Transverse colon (tissue), 4 donors: ENCODE measurements around the gene ANO3.

Experiments used
- CTCF ChIP-seq, 5 experiments: fragments of 200-600 bp in 3 of 5; fragments of 450-650 bp in 2 of 5; sonication (generic) in 3 of 5; IDR thresholded peaks; 1 replicate in 2 of 5; 2 replicates in 3 of 5; pipeline ENCODE4 v1.5.1; 2016 to 2017; ENCODE audit warnings: antibody characterized with exemption in 5 of 5, inconsistent platforms in 3 of 5, mild to moderate bottlenecking in 2 of 5, moderate library complexity in 1 of 5
- EP300 ChIP-seq: sonication (generic); formaldehyde crosslinking; IDR thresholded peaks from one replicate; pipeline ENCODE4 v1.6.1; 2017; ENCODE audit warnings: antibody characterized with exemption, low read depth
- POLR2A ChIP-seq: fragments of 450-650 bp; IDR thresholded peaks from one replicate; pipeline ENCODE4 v1.6.1; 2016; ENCODE audit warnings: antibody characterized with exemption, mild to moderate bottlenecking, moderate library complexity
- POLR2AphosphoS5 ChIP-seq, 3 donors: sonication (generic); formaldehyde crosslinking; IDR thresholded peaks; one replicate each; pipeline ENCODE4 v1.6.1; 2016; ENCODE audit warnings: antibody characterized with exemption in 3 of 3

GRCh38 chr11:26558190-26558589, 226.3 kb downstream of the ANO3 start:
- TF ChIP-seq POLR2AphosphoS5 (IDR thresholded peaks at IDR 0.05): no peak
- TF ChIP-seq CTCF (IDR thresholded peaks at IDR 0.05): no peak
- no peak for TF ChIP-seq POLR2A
- TF ChIP-seq EP300: no peak
